Keratinocyte (primary cell): ENCODE results near the gene POMC. TPM values are rescaled to one million over a fixed set of nuclear protein-coding genes. Genes with fewer than 3 reads are reported as not detected.

Experiments used
- DNase-seq: peaks from one replicate; pipeline ENCODE4 v3.0.0-alpha.2; 2011; ENCODE audit warnings: low read depth, missing footprints, low spot score
- FAIRE-seq: peaks from 2 replicates; lab custom pipeline; 2011; peaks lifted over from hg19 to GRCh38; lab: Jason Lieb, UNC
- H2AFZ ChIP-seq: 2 replicates; pipeline ENCODE4 v1.6.0; 2012; ENCODE audit warnings: low read length, control low read depth, inconsistent platforms; ENCODE audit not compliant: control insufficient read depth
- H3K27ac ChIP-seq: 2 replicates; pipeline ENCODE4 v1.5.1; 2011; ENCODE audit warnings: low read length; ENCODE audit not compliant: control insufficient read depth, insufficient read depth
- H3K27me3 ChIP-seq: 3 replicates; pipeline ENCODE4 v1.6.0; 2011; ENCODE audit warnings: low read length; ENCODE audit not compliant: control insufficient read depth, insufficient read depth; ENCODE audit errors: extremely low read depth
- H3K36me3 ChIP-seq, 2 experiments: 2 replicates in 1 of 2; 3 replicates in 1 of 2; pipeline ENCODE4 v1.5.1; 2011; ENCODE audit warnings: low read length in 2 of 2, mild to moderate bottlenecking in 1 of 2; ENCODE audit not compliant: control insufficient read depth in 2 of 2, insufficient read depth in 2 of 2; ENCODE audit errors: extremely low read depth in 1 of 2
- H3K4me1 ChIP-seq: 3 replicates; pipeline ENCODE4 v1.5.1; 2011; ENCODE audit warnings: low read length; ENCODE audit not compliant: control insufficient read depth, insufficient read depth; ENCODE audit errors: extremely low read depth
- H3K4me2 ChIP-seq: 3 replicates; pipeline ENCODE4 v1.6.0; 2011; ENCODE audit warnings: low read depth, low read length; ENCODE audit not compliant: control insufficient read depth, insufficient read depth; ENCODE audit errors: extremely low read depth
- H3K4me3 ChIP-seq, 3 experiments: fragments of 200-600 bp in 1 of 3; sonication (generic) in 1 of 3; 2 replicates in 2 of 3; 3 replicates in 1 of 3; pipeline ENCODE4 v1.5.1; 2011 to 2016; ENCODE audit warnings: low read length in 3 of 3, mild to moderate bottlenecking in 3 of 3, control low read depth in 2 of 3, inconsistent platforms in 1 of 3, low read depth in 1 of 3, mixed read lengths in 1 of 3, mixed run types in 1 of 3, moderate library complexity in 1 of 3; ENCODE audit not compliant: control insufficient read depth in 2 of 3, insufficient read depth in 2 of 3; ENCODE audit errors: extremely low read depth in 1 of 3
- H3K79me2 ChIP-seq: 2 replicates; pipeline ENCODE4 v1.6.0; 2012; ENCODE audit warnings: low read length; ENCODE audit not compliant: control insufficient read depth, insufficient read depth
- H3K9ac ChIP-seq: 3 replicates; pipeline ENCODE4 v1.6.0; 2011; ENCODE audit warnings: low read length; ENCODE audit not compliant: control insufficient read depth, insufficient read depth; ENCODE audit errors: extremely low read depth
- H3K9me1 ChIP-seq: 3 replicates; pipeline ENCODE4 v1.6.0; 2011; ENCODE audit warnings: low read length; ENCODE audit not compliant: control insufficient read depth, insufficient read depth; ENCODE audit errors: extremely low read depth
- H3K9me3 ChIP-seq: 2 replicates; pipeline ENCODE4 v1.5.1; 2012; ENCODE audit warnings: low read depth, low read length; ENCODE audit not compliant: control insufficient read depth
- H4K20me1 ChIP-seq: 3 replicates; pipeline ENCODE4 v1.6.0; 2011; ENCODE audit warnings: low read length; ENCODE audit not compliant: control insufficient read depth, insufficient read depth; ENCODE audit errors: extremely low read depth
- CTCF ChIP-seq, 3 experiments: IDR thresholded peaks in 1 of 3; conservative IDR thresholded peaks in 1 of 3; optimal IDR thresholded peaks in 1 of 3; 2 replicates in 2 of 3; 3 replicates in 1 of 3; pipeline versions ENCODE3 to v1.5.1; 2011; ENCODE audit warnings: low read length in 3 of 3, mild to moderate bottlenecking in 3 of 3, moderate library complexity in 2 of 3, control low read depth in 1 of 3, inconsistent platforms in 1 of 3; ENCODE audit not compliant: insufficient read depth in 2 of 3; ENCODE audit errors: extremely low read depth in 1 of 3
- EZH2 ChIP-seq: IDR thresholded peaks from one replicate; pipeline ENCODE4 v1.6.1; 2012; ENCODE audit warnings: inconsistent platforms, mild to moderate bottlenecking, low read length, moderate library complexity
- dilution Hi-C: fragments of 300-500 bp; cut with MboI; formaldehyde crosslinking; loops from one replicate; pipeline ENCODE4 v1.7.0; 2020; ENCODE audit warnings: low sequenced_read_pairs; ENCODE audit not compliant: extremely low pct_ligation_motif_present
- polyA plus RNA-seq, 5 experiments: library from polyadenylated mRNA; depleted of rRNA in 3 of 5; stranded (reverse) in 3 of 5; stranded (forward) in 1 of 5; unstranded in 1 of 5; fragments of >200 nt; gene quantifications; 1 replicate in 1 of 5; 2 replicates in 3 of 5; 3 replicates in 1 of 5; pipeline versions ENCODE4 v1.2.1 to v1.2.3, GENCODE V29; 2011 to 2012; ENCODE audit warnings: missing spikeins in 2 of 5, low read depth in 1 of 5, low replicate concordance in 1 of 5

Gene POMC
- polyA plus RNA-seq, 1 donor (not counting 4 experiments of a cell fraction or from before 2014, with no cell fraction given) = not detected

- DNase-seq (no peak), FAIRE-seq (no peak)
- TF ChIP-seq EZH2 = no peak
- no peak for TF ChIP-seq CTCF (optimal IDR thresholded peaks at IDR 0.05 in 1 of 3, IDR thresholded peaks at IDR 0.05 in 1 of 3, conservative IDR thresholded peaks at IDR 0.05 in 1 of 3; ENCODE audit: extremely low read depth in 1 of 3, insufficient read depth in 2 of 3, low read length in 3 of 3)
- Histone ChIP-seq H3K36me3 (no peaks in the 10 kb centered on the region), H3K9me3 (no peaks in the 10 kb centered on the region), H2AFZ (no peak overlapping the region), H3K27me3 (peaks cover 17% of the 10 kb centered on the region), H3K4me2 (no peak overlapping the region), H4K20me1 (no peaks in the 10 kb centered on the region), H3K9ac (no peak overlapping the region), H3K4me1 (no peaks in the 10 kb centered on the region), H3K9me1 (no peaks in the 10 kb centered on the region), H3K27ac (no peak overlapping the region), H3K79me2 (no peaks in the 10 kb centered on the region), H3K4me3 (no peak overlapping the region)
- dilution Hi-C loops = no loop called here
These were observed 8.3 kb upstream of the POMC start for GRCh38 chr2:25176541-25177181.

GRCh38 chr2:25176138-25176537 is 7.8 kb upstream of the POMC start:
- Histone ChIP-seq H2AFZ (no peak overlapping the region), H3K9me1 (no peaks in the 10 kb centered on the region), H3K27me3 (peaks cover 17% of the 10 kb centered on the region), H3K9me3 (no peaks in the 10 kb centered on the region), H3K79me2 (no peaks in the 10 kb centered on the region), H4K20me1 (no peaks in the 10 kb centered on the region), H3K36me3 (no peaks in the 10 kb centered on the region), H3K4me1 (no peaks in the 10 kb centered on the region), H3K4me2 (no peak overlapping the region), H3K4me3 (no peak overlapping the region), H3K27ac (no peak overlapping the region), H3K9ac (no peak overlapping the region)
- dilution Hi-C loops = no loop called here
- TF ChIP-seq CTCF (optimal IDR thresholded peaks at IDR 0.05 in 1 of 3, IDR thresholded peaks at IDR 0.05 in 1 of 3, conservative IDR thresholded peaks at IDR 0.05 in 1 of 3; ENCODE audit: extremely low read depth in 1 of 3, insufficient read depth in 2 of 3, low read length in 3 of 3) (no peak), EZH2 (no peak)
- FAIRE-seq = no peak
- DNase-seq = no peak
